Transverse colon (tissue), 4 donors: ENCODE results near the gene SP140L. TPM values are rescaled to one million over a fixed set of nuclear protein-coding genes. Genes with fewer than 3 reads are reported as not detected.

Source experiments
- DNase-seq: peaks from one replicate; pipeline ENCODE4 v3.0.0-alpha.2; 2019
- H3K27ac ChIP-seq, 4 donors: fragments of 200-600 bp; sonication (generic); 2 replicates each; pipeline ENCODE4 v1.5.1; 2016 to 2018; ENCODE audit warnings: inconsistent platforms in 4 of 4
- H3K27me3 ChIP-seq: fragments of 200-600 bp; sonication (generic); 2 replicates; pipeline ENCODE4 v1.5.1; 2017; ENCODE audit warnings: inconsistent platforms
- H3K36me3 ChIP-seq, 4 donors: fragments of 200-600 bp; sonication (generic); 2 replicates each; pipeline ENCODE4 v1.5.1; 2017 to 2019; ENCODE audit warnings: inconsistent platforms in 4 of 4
- H3K4me1 ChIP-seq, 4 donors: fragments of 200-600 bp; sonication (generic); 2 replicates each; pipeline ENCODE4 v1.5.1; 2017 to 2020; ENCODE audit warnings: inconsistent platforms in 4 of 4
- H3K4me3 ChIP-seq, 4 donors: fragments of 200-600 bp; sonication (generic); 1 replicate in 1 of 4; 2 replicates in 3 of 4; pipeline versions ENCODE4 v1.5.1 to v1.6.1; 2017 to 2019; ENCODE audit warnings: inconsistent platforms in 4 of 4
- H3K9me3 ChIP-seq, 2 donors: fragments of 200-600 bp; sonication (generic); 2 replicates each; pipeline ENCODE4 v1.5.1; 2017 to 2019; ENCODE audit warnings: inconsistent platforms in 2 of 2
- CTCF ChIP-seq, 5 experiments: fragments of 200-600 bp in 3 of 5; fragments of 450-650 bp in 2 of 5; sonication (generic) in 3 of 5; IDR thresholded peaks; 1 replicate in 2 of 5; 2 replicates in 3 of 5; pipeline ENCODE4 v1.5.1; 2016 to 2017; ENCODE audit warnings: antibody characterized with exemption in 5 of 5, inconsistent platforms in 3 of 5, mild to moderate bottlenecking in 2 of 5, moderate library complexity in 1 of 5
- EP300 ChIP-seq: sonication (generic); formaldehyde crosslinking; IDR thresholded peaks from one replicate; pipeline ENCODE4 v1.6.1; 2017; ENCODE audit warnings: antibody characterized with exemption, low read depth
- POLR2A ChIP-seq: fragments of 450-650 bp; IDR thresholded peaks from one replicate; pipeline ENCODE4 v1.6.1; 2016; ENCODE audit warnings: antibody characterized with exemption, mild to moderate bottlenecking, moderate library complexity
- POLR2AphosphoS5 ChIP-seq, 3 donors: sonication (generic); formaldehyde crosslinking; IDR thresholded peaks; one replicate each; pipeline ENCODE4 v1.6.1; 2016; ENCODE audit warnings: antibody characterized with exemption in 3 of 3
- WGBS, 2 donors: methylation state at CpG; one replicate each; pipeline ENCODE4 v1.1.5; 2018; ENCODE audit warnings: low coverage in 1 of 2; 5-methylcytosine and 5-hydroxymethylcytosine counted together
- in situ Hi-C, 4 donors: fragments of 200-750 bp; cut with MboI; loops; one replicate each; pipeline versions ENCODE4 v1.15.0 to v1.15.1; 2017; ENCODE audit warnings: low sequenced_read_pairs in 3 of 4, low pct_ligation_motif_present in 1 of 4, low pct_unique_long_range_greater_than_20kb in 1 of 4
- intact Hi-C: fragments of 100-400 bp; cut with DNase I; formaldehyde crosslinking; loops from one replicate; pipeline ENCODE4 v1.15.1; 2023; ENCODE audit warnings: low total_unique reads
- total RNA-seq, 4 donors: library from RNA; depleted of rRNA; stranded (reverse); fragments of >200 nt; gene quantifications; one replicate each; pipeline ENCODE4 v1.1.0, GENCODE V29; 2016

Gene SP140L
- total RNA-seq, 4 donors from 2014 or later, result 6.8 to 32.9 (median 17.9) TPM

- WGBS, 2 donors, result 96 to 100% methylated on average over 1 of the region's 1 CpG
- no peak overlapping the region for H3K4me3 ChIP-seq
- intact Hi-C loops, result no loop called here
- in situ Hi-C loops, result no loop called here
- DNase-seq, result no peak
- no peaks in the 10 kb centered on the region for H3K27me3 ChIP-seq
- H3K36me3 ChIP-seq, result peaks cover 0 to 14% (median 0%) of the 10 kb centered on the region in 4 donors
- H3K9me3 ChIP-seq, result peaks cover 8 to 12% of the 10 kb centered on the region in 2 donors
- no peak for TF ChIP-seq POLR2AphosphoS5 (IDR thresholded peaks at IDR 0.05)
- TF ChIP-seq POLR2A, result no peak
- TF ChIP-seq CTCF (IDR thresholded peaks at IDR 0.05), result no peak
- no peak for TF ChIP-seq EP300
- H3K27ac ChIP-seq, result no peak overlapping the region
- no peaks in the 10 kb centered on the region for H3K4me1 ChIP-seq
Observed at GRCh38 chr2:230346465-230346864, 19.5 kb downstream of the SP140L start.

- no peak overlapping the region for H3K4me3 ChIP-seq
- H3K4me1 ChIP-seq, result no peaks in the 10 kb centered on the region
- no peak overlapping the region for H3K27ac ChIP-seq
- peaks cover 0 to 14% (median 0%) of the 10 kb centered on the region in 4 donors for H3K36me3 ChIP-seq
- in situ Hi-C loops, result no loop called here
- intact Hi-C loops, result no loop called here
- no peak for DNase-seq
- peaks cover 8 to 12% of the 10 kb centered on the region in 2 donors for H3K9me3 ChIP-seq
- TF ChIP-seq POLR2AphosphoS5 (IDR thresholded peaks at IDR 0.05) (no peak), POLR2A (no peak), EP300 (no peak), CTCF (IDR thresholded peaks at IDR 0.05) (no peak)
- 73% methylated on average over 1 of the region's 1 CpG; no CpG with 5 or more reads in 1 of the 2 donors for WGBS, 2 donors
- no peaks in the 10 kb centered on the region for H3K27me3 ChIP-seq
Observed at GRCh38 chr2:230346921-230347533, 20.0 kb downstream of the SP140L start.

GRCh38 chr2:230347659-230348305 lies 20.8 kb downstream of the SP140L start:
- intact Hi-C loops (no loop called here), in situ Hi-C loops (no loop called here)
- WGBS, 2 donors, result 72 to 88% methylated on average over 3 to 6 of the region's 6 CpGs
- H3K36me3 ChIP-seq, result peaks cover 0 to 14% (median 0%) of the 10 kb centered on the region in 4 donors
- H3K27me3 ChIP-seq, result no peaks in the 10 kb centered on the region
- TF ChIP-seq CTCF (IDR thresholded peaks at IDR 0.05) (no peak), POLR2A (no peak), POLR2AphosphoS5 (IDR thresholded peaks at IDR 0.05) (no peak), EP300 (no peak)
- peaks cover 8 to 12% of the 10 kb centered on the region in 2 donors for H3K9me3 ChIP-seq
- no peak overlapping the region for H3K4me3 ChIP-seq
- DNase-seq, result no peak
- H3K27ac ChIP-seq, result no peak overlapping the region
- H3K4me1 ChIP-seq, result no peaks in the 10 kb centered on the region

- peaks cover 0 to 14% (median 0%) of the 10 kb centered on the region in 4 donors for H3K36me3 ChIP-seq
- H3K9me3 ChIP-seq, result peaks cover 8 to 12% of the 10 kb centered on the region in 2 donors
- TF ChIP-seq EP300, result no peak
- DNase-seq, result no peak
- in situ Hi-C loops, result no loop called here
- H3K4me1 ChIP-seq, result no peaks in the 10 kb centered on the region
- H3K27ac ChIP-seq, result no peak overlapping the region
- H3K27me3 ChIP-seq, result no peaks in the 10 kb centered on the region
- no peak overlapping the region for H3K4me3 ChIP-seq
- intact Hi-C loops, result no loop called here
Observed at GRCh38 chr2:230348787-230349186, 21.8 kb downstream of the SP140L start.
